ENCODE results near the gene BTBD2. TPM values are rescaled to one million over a fixed set of nuclear protein-coding genes. Genes with fewer than 3 reads are reported as not detected.

BTBD2 gene
- total and polyA plus RNA-seq, 10 of the 15 experiments (the other 5 are each of a cell fraction or from before 2014, with no cell fraction given): 0.13 to 66.2 (median 10.4) TPM

- ChIA-PET RAD21 (ENCODE audit: unreplicated experiment) (no interaction called here), SMC1A (ENCODE audit: uncharacterized antibody, unreplicated experiment) (no interaction called here), POLR2A (no interaction called here), CTCF (no interaction called here)
- Histone ChIP-seq H3K4me2 (ENCODE audit: control insufficient read depth, insufficient read depth) (no peak overlapping the region), H3K4me1 (ENCODE audit: control insufficient read depth, insufficient read depth, low read length) (peaks cover 18% of the 10 kb centered on the region), H4K20me1 (ENCODE audit: control insufficient read depth, insufficient read depth) (no peaks in the 10 kb centered on the region), H3K27ac (ENCODE audit: control insufficient read depth, insufficient read depth) (no peak overlapping the region), H3K27me3 (replicated peaks in 1 of 2; ENCODE audit: control insufficient read depth in 2 of 2, insufficient read depth in 2 of 2, low read length in 1 of 2) (no peaks in the 10 kb centered on the region), H3K36me3 (ENCODE audit: control insufficient read depth in 2 of 2, insufficient read depth in 2 of 2, low read length in 1 of 2) (no peaks in the 10 kb centered on the region; a peak in 1 of 4 replicates), H3K9me3 (replicated peaks; ENCODE audit: control insufficient read depth, insufficient read depth, low read length) (no peaks in the 10 kb centered on the region), H2AFZ (ENCODE audit: control insufficient read depth, low read depth, low read length) (no peak overlapping the region), H3K4me3 (no peak overlapping the region), H3K9ac (ENCODE audit: control insufficient read depth, insufficient read depth, low read length) (no peak overlapping the region), H3K79me2 (ENCODE audit: control insufficient read depth, insufficient read depth, low read length) (peaks cover 14% of the 10 kb centered on the region)
- no TSS peak for BruUV-seq (replicated peaks)
- intact Hi-C loops (cut with micrococcal nuclease; ENCODE audit: unreplicated experiment) (loop anchor here (5.0 kb wide), 1 partner anchor 47 kb away; the partner anchor contains the start of gene BTBD2), in situ Hi-C loops (cut with MboI) (no loop called here)
- no peak for DNase-seq (ENCODE audit: low read depth, low spot score)
- no peak for FAIRE-seq
- 37% methylated on average over 13 of the region's 13 CpGs for WGBS (ENCODE audit: insufficient coverage, insufficient replicate concordance, low lambda C conversion rate, missing lambda C conversion rate)
- ATAC-seq: no peak
- no peak for TF ChIP-seq FOS (IDR thresholded peaks at IDR 0.05; ENCODE audit: borderline replicate concordance, extremely low read depth, insufficient read length)
- TF ChIP-seq ZBTB4 (CRISPR knock-in tag; IDR thresholded peaks at IDR 0.05): no peak
- no peak for TF ChIP-seq CBX5 (IDR thresholded peaks at IDR 0.05; ENCODE audit: low read depth)
- TF ChIP-seq RELB (IDR thresholded peaks at IDR 0.05; ENCODE audit: low read depth): no peak
- TF ChIP-seq BACH1 (IDR thresholded peaks at IDR 0.05; ENCODE audit: borderline replicate concordance): no peak
- TF ChIP-seq EED (IDR thresholded peaks at IDR 0.05; ENCODE audit: low read depth): no peak
- no peak for TF ChIP-seq SP1 (IDR thresholded peaks at IDR 0.05; ENCODE audit: low read depth, low read length)
- no peak for TF ChIP-seq YY1 (IDR thresholded peaks at IDR 0.05; ENCODE audit: low read depth, low read length)
- TF ChIP-seq MXI1 (IDR thresholded peaks at IDR 0.05; ENCODE audit: low read depth, low read length): no peak
- no peak for TF ChIP-seq ETV6 (conservative IDR thresholded peaks at IDR 0.05 in 1 of 2, IDR thresholded peaks at IDR 0.05 in 1 of 2; ENCODE audit: borderline replicate concordance in 1 of 2, low read depth in 1 of 2)
- no peak for TF ChIP-seq SKIL (IDR thresholded peaks at IDR 0.05; ENCODE audit: low read depth, poor library complexity, severe bottlenecking)
- no peak for TF ChIP-seq GABPA (IDR thresholded peaks at IDR 0.05; ENCODE audit: low read depth)
Measured at GRCh38 chr19:2064395-2064787, 48.9 kb upstream of the BTBD2 start.
